IPS-15b (cell line): Measurements from ENCODE around the gene NANOS3.

Experiments
- H3K27me3 ChIP-seq: one replicate; pipeline ENCODE4 v1.6.1; 2013; ENCODE audit warnings: low read length; ENCODE audit not compliant: control insufficient read depth, insufficient read depth
- H3K36me3 ChIP-seq: one replicate; pipeline ENCODE4 v1.6.1; 2013; ENCODE audit warnings: low read length; ENCODE audit not compliant: control insufficient read depth, insufficient read depth
- H3K4me1 ChIP-seq: one replicate; pipeline ENCODE4 v1.6.1; 2013; ENCODE audit warnings: mild to moderate bottlenecking, low read length; ENCODE audit not compliant: control insufficient read depth, insufficient read depth
- H3K4me3 ChIP-seq: one replicate; pipeline ENCODE4 v1.5.1; 2013; ENCODE audit warnings: low read depth, low read length
- H3K9ac ChIP-seq: one replicate; pipeline ENCODE4 v1.6.1; 2013; ENCODE audit warnings: low read depth, mild to moderate bottlenecking, low read length
- H3K9me3 ChIP-seq: one replicate; pipeline ENCODE4 v1.6.1; 2013; ENCODE audit warnings: mild to moderate bottlenecking, low read length; ENCODE audit not compliant: control insufficient read depth, insufficient read depth

Gene NANOS3

DNA sequence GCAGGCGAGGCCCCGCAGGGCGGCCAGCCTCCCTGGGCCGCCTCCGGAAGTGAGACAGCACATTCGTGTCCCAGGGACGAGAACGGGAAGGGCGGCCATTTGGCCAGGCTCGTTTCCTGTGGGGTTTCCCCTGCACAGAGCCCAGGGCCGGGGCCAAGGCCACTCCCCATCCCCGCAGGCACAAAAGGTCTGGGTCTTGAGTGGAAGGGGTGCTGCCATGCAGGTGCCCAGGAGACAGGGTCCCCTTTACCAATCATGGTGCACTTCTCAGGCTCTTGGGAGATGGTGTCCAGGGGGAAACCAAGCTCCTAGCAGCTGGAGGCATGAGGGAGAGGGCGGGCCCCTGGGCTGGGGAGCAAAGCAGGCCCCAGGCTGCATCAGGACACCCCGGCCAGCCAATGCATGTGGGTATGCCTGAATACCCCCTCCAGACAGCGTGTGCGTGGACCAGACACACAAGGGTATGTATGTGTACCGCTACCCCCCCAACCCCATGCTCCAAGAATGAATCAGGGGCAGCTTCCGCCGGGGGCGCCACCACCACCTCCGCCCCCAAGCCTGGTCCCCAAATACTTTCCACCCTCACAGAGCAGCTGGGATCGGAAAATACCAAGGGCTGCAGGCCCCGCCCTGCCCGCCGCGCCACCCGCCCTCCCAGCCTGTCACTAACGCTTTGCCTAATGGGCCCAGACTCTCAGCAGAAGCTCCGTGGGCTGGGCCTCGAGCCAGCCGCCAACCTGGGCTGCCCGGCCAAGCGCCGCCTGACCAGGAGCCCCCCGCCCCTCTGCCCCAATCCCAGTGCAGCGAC is 37.6 kb upstream of the NANOS3 start:
- no peaks in the 10 kb centered on the region for H3K27me3 ChIP-seq
- no peaks in the 10 kb centered on the region for H3K9me3 ChIP-seq
- H3K4me1 ChIP-seq = peaks cover 2% of the 10 kb centered on the region
- no peaks in the 10 kb centered on the region for H3K36me3 ChIP-seq
- no peak overlapping the region for H3K4me3 ChIP-seq
- no peak overlapping the region for H3K9ac ChIP-seq

DNA sequence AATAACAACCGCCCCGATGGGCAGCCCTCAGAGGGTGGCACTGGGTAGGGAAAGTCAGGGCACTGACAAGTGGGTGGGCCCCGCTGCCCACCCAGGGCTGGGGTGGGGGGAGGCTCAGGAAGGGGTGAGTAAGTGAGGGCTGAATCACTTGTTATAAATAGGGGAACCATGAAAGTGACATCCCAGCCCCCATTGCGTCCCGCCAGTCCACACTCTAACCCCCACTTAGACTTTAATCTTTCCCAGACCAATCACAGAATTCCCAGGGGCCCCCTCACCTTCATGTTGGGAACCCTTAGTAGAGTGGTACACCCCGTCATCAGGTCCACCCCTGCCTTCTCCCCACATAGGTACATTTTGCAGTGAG is 37.0 kb upstream of the NANOS3 start:
- Histone ChIP-seq H3K9me3 (no peaks in the 10 kb centered on the region), H3K9ac (no peak overlapping the region), H3K36me3 (no peaks in the 10 kb centered on the region), H3K27me3 (no peaks in the 10 kb centered on the region), H3K4me1 (peaks cover 2% of the 10 kb centered on the region), H3K4me3 (no peak overlapping the region)

DNA sequence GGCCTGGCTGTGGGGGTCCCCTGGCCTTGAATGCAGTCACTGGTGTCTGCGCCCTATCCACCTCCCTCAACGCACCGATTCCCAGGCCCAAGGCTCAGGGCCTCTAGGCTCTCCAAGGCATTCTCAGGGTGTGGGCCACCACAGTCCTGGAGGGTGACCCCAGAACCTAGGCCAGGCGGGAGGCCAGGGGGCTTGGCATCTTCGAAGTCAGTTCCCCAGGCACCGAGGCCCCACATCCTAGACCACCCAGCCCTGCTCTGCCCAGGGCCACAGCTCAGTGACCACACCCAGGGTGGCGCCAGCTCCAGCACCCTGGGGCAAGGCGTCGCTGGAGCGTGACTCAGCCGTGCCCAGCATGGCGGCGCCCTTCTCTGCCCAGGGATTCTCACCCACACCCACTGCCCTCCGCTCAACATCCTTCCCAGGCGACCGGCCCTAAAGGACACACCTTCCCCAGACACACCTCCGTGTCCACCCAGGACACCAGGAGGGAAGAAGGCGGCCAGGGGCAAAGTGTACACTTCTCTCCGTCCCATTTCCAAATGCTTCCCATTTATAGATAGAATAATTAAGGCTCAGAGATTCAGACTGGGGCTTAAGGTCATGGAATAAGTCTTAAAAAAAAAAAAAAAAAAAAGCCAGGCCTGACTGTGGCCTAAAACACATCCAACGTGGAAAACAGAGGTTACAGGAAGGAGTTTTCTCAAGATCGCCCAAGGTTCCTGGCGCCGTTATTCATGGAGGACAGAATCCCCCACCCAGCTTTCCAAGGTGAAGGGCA is 36.4 kb upstream of the NANOS3 start:
- Histone ChIP-seq H3K36me3 (no peaks in the 10 kb centered on the region), H3K4me3 (no peak overlapping the region), H3K9ac (no peak overlapping the region), H3K9me3 (no peaks in the 10 kb centered on the region), H3K27me3 (no peaks in the 10 kb centered on the region), H3K4me1 (peaks cover 2% of the 10 kb centered on the region)

DNA sequence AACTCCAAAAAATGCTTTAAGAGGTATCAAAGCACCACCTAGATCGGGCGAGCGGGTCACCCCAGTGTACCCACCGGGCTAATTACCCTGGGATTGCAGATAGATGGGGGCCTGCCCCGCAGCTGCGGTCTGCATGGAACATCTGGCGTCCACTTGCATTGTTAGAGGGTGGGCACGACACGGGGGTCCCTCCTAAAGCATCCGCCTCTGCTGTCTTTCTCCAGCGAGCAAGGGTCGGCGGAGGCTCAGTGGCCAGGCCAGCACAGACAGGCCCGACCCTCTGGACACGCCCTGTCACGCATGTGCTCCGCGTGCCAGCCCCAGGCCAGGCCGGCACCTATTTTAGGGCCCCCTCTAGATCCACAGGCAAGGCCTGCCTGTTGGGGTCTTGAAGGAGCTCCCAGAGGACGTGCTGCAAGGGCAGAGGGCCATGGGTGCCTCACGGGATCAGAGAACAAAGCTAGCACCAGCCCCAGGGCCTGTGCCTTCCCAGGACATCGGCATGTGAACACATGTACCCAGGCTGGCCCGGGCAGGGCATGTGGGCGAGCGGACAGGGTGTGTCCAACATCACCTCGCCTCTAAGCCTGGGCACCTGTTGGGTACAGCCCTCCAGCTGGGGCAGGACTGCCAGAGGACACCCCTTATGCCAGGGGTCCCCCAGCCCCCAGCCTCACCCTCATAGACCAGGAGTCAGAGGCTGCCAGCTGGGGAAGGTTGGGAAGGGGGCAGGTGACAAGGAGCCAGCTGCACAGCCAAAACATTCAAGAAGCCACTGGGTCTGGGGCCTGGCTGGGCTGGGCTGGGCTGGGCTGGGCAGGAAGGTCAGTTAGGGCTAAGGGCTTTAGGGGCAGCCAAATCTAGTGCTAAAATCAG is 35.6 kb upstream of the NANOS3 start:
- Histone ChIP-seq H3K4me1 (peaks cover 2% of the 10 kb centered on the region), H3K4me3 (peak overlapping the region; percentile 62), H3K9ac (peak overlapping the region; percentile 37), H3K9me3 (no peaks in the 10 kb centered on the region), H3K36me3 (no peaks in the 10 kb centered on the region), H3K27me3 (no peaks in the 10 kb centered on the region)

DNA sequence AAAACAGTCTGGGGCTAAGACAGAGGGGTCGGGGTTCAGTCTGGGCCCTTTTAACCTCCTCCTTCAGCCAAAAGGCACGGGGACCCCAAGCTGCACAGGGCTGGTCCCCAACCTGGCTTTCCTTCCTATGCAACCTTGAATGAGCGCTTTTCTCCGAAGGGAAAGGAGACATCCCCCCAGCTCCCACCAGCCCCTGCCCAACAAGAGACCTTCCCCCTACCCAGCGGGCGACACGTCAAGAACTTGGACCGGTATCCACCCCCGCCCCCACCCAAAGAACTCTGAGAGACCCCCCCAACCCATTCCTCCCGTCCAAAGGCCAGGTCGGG is 35.0 kb upstream of the NANOS3 start:
- Histone ChIP-seq H3K9ac (no peak overlapping the region), H3K27me3 (no peaks in the 10 kb centered on the region), H3K4me1 (peaks cover 6% of the 10 kb centered on the region), H3K9me3 (no peaks in the 10 kb centered on the region), H3K4me3 (peak overlapping the region; percentile 62), H3K36me3 (no peaks in the 10 kb centered on the region)

DNA sequence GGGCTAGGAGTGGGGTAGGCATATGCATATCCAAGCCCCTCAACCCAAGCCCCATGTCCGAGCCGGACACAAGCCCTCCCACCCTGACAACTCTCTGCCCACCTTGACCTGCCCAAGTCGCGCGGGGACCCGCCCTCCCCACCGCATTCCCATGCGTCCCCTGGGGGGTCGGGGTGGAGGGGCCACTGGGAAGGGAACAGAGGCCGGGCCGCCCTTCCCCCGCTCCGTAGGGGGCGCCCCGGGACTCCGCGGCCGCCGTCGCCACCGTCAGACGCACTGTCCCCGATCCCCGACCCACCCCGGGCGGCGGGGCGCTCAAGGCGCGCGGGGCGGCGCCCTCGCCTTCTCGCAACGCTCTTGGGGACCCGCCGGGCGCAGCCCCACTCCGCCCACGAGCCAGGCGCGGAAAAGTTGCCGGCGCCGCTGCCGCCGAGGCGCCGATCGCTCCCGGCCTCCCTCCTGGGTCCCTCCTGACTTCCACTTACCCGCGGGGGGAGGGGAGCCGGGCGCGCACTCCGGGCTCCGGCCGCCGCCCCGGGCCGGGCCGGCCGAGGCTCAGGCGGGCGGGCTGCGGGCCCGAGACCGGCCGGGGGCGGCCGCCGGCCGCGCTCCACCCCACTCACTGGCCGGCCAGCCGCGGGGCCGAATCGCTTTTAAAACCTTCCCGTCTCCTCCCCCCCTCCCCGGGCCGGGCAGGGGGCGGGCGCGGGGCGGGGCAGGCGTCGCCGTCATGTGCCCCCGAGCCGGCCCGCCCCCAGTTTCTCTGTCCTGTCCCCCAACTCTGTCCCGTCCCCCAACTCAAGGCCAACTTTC is 34.4 kb upstream of the NANOS3 start:
- H3K9me3 ChIP-seq = no peaks in the 10 kb centered on the region
- H3K27me3 ChIP-seq = no peaks in the 10 kb centered on the region
- H3K9ac ChIP-seq = peak overlapping the region; percentile 60
- H3K4me3 ChIP-seq = peak overlapping the region; percentile 62
- peaks cover 6% of the 10 kb centered on the region for H3K4me1 ChIP-seq
- H3K36me3 ChIP-seq = no peaks in the 10 kb centered on the region

DNA sequence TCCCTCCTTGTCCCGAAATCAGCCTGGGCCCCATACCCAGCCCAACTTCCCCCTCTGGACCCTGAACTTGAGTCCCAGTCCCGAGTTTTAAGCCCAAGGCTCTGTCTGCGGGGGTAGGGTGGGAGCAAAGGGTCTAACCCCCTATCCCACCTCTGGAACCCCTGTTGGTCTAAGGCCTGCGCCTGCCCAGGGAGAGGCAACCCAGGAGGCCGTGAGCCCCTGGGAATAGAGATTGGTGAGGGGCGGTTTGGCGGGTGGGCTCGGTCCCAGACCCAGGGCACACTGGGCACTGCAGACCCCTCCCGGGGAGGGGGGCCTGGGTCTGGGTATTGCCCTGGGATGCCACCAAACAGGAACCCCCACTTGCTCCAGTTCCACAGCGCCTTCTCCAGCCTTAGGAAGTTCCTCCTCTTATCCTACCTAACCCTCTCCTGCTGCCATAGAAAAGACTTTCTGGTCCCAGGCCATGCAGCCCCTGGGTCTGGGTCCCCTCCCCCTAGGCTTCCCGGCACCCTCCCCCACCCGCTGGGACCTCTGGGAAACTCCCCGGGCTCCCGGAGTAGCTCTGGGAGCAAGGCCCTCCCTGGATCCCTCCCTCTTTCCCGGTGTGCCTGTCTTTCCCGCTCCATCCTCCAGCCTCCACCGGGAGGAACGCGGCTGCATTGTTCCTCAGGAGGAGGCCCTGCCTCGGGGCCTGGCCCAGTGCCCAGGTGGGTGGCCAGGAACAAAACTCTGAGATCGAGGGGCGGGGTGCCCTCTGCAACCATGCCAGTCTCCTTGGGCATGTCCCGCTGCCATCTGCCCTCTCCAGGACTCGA is 33.6 kb upstream of the NANOS3 start:
- H3K9ac ChIP-seq = no peak overlapping the region
- peak overlapping the region; percentile 53 for H3K4me3 ChIP-seq
- H3K36me3 ChIP-seq = no peaks in the 10 kb centered on the region
- no peaks in the 10 kb centered on the region for H3K9me3 ChIP-seq
- H3K27me3 ChIP-seq = no peaks in the 10 kb centered on the region
- peaks cover 6% of the 10 kb centered on the region for H3K4me1 ChIP-seq

DNA sequence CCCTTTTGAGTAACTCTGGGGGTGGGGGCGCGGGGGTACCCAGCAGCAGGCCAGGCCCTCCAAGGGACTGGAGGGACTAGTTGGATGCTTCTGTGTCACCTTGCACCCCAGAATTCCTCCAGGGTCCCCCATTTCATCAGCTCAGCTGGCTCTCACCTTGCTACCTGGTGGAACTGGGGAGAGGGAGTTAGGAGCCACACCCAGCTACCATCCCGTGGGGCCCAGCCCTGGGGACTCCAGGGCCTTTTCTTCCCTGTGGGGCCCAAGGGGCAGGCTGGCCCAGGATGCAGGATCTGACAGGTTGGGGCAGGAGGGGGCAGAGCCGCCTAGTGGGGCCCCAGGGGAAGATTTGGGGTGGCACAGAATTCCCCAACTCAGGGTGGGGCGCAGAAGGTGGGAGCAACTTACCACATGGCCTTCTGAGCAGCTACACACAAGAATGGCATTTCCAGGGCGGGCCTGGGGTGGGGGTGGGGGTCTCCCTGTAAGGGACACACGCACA is 32.8 kb upstream of the NANOS3 start:
- Histone ChIP-seq H3K9ac (no peak overlapping the region), H3K4me1 (peaks cover 6% of the 10 kb centered on the region), H3K36me3 (no peaks in the 10 kb centered on the region)

DNA sequence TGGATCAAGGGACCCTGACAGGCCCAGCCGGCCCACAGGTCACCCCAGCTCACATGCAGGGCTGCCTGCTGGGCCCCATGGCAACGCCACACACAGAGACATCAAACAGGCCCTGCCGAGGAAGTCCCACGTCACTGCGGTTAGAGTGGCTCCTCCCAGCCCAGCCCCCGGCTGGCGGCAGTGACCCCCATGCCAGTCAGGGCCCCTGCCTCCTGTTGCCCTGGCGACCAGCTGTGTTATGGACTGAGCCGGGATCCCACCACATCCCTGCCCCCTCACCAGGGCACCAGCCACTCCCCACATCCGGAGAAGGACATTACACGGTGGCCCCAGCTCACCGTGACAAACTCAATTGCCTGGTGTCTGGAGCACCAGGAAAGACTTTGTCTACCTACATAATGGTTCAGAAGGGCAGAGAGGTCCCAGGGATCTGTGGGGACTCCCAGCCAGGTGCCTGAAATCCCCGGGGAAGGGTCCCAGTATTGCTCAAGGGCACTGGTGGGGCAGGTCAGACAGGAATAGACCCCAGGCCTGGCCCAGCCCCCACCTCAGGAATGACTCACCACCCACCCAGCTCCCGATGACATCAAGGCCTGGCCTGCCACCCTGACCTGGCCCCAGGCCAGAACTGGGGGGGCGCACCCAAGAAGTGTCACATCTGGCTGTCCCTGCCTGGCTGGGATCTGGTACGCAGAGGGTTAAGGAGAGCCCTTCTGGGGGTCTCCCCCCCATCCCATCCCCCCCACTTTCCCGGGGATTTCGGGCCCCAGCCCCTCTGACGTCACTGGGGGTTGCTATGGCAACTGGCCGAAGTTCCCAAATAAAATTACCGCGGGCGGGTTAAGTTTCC is 30.2 kb upstream of the NANOS3 start:
- Histone ChIP-seq H3K4me1 (peaks cover 11% of the 10 kb centered on the region), H3K4me3 (peak overlapping the region; percentile 68), H3K9ac (peak overlapping the region; percentile 70), H3K27me3 (no peaks in the 10 kb centered on the region), H3K36me3 (no peaks in the 10 kb centered on the region), H3K9me3 (no peaks in the 10 kb centered on the region)

More for the DNA sequence above, 32.8 kb upstream of the NANOS3 start:
- no peak overlapping the region for H3K4me3 ChIP-seq
- no peaks in the 10 kb centered on the region for H3K27me3 ChIP-seq
- no peaks in the 10 kb centered on the region for H3K9me3 ChIP-seq
